HG02852 (cell line): ENCODE results near the gene PCSK4.

Experiments used
- ATAC-seq: cut with Tn5 transposase; IDR thresholded peaks from one replicate; pipeline ENCODE4 v1.9.1; 2021; ENCODE audit warnings: mild to moderate bottlenecking, moderate library complexity; ENCODE audit not compliant: unreplicated experiment

Gene PCSK4

DNA sequence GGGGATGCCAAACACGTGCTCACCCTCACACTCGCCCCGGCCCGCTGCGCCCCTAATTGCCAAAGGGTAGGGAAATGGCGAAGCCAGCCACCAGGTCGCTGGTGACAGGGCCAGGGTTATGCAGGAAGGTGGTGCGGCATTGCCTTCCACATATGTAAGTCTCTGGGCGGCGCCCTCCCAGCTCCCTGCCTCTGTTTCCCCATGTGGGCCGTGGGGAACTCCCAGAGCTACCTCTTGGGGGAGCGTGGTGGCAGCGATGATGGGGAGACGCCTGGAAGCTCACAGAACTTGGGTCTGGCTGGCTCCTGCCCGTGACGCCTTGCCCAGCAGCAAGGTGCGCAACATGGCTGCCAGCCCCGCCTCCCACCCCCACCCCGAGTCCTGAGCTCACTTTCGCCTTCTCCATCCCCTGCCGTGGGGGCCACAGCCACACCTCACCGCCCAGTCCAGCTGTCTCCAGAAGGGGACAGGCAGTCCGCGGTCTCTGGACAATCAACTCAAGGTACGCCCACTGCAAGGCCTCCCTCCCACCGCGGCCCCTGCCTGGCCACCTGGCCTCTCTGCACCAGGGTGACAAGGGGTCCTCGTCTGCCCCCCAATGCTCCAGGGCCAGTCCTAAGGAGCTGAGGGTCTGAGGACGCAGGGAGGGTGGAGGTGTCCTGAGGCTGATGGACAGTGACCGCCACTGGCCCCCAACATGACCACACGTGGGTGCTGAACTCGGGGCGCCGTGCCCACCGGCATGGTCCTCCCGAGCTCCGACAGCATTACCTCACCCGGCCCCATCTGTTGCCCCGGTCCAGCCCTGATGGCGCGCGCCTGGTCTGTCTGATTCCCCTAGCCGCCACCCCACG is 17.7 kb downstream of the PCSK4 start:
- ATAC-seq, result no peak

GRCh38 chr19:1471515-1472160 is 18.5 kb downstream of the PCSK4 start:
- no peak for ATAC-seq

DNA sequence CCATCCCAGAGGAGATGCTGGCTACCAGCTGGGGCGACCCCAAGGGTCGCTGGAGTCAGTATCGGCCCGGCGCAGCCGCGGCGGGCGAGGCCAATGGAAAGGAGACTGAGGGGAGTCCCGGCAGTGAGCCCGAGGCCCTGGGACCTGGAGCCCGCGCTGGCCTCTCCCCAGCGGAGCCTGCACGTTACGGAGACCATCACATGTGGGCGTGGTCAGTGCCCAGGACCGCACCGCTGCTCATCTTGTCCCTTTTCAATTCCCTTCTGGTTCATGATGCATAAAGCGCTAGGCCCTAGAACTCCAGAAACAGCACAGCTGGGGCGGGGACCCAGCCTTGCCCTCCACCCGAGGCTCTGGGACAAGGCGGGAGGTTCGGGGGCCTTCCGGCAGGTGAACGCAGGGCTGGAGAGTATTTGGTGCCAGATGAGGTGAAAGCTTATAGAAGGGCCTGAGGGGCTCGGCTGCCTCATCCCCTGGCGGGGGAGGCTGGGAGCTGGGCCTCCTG is 19.1 kb downstream of the PCSK4 start:
- no peak for ATAC-seq

DNA sequence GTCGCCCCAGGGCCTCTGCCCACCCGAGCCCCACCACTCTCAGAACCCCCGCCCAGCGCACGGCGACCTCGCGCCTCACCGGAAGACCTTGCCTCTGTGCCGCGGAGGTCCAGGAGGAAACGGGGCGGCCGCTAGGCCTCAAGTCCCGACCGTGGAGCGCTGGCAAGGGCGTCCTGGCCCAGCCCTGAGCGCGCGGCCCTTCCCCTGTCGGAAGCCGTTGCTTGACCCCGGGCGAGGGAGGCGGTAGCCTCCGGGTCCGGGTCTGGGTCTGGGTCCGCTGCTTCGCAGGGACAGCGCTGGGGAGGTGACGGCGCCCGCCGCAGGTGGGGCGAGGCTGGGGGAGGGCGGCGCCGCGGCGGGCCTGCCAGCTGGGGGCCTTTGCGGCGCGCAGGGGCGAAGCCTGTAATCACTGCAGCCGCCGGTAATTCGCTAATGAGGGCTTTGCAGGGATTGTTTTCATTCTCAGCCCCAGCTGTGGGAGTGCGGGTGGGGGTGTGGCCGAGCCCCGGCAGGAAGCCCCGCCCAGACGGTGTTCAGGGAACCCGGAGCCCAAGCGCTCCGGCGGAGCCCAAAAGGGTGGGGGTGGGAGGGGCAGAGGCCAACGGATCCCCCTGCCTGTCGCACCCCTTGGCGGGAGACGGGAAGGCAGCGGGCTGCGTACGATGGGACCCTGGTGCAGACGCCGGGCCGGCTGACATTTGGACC is 19.7 kb downstream of the PCSK4 start:
- ATAC-seq, result no peak

DNA sequence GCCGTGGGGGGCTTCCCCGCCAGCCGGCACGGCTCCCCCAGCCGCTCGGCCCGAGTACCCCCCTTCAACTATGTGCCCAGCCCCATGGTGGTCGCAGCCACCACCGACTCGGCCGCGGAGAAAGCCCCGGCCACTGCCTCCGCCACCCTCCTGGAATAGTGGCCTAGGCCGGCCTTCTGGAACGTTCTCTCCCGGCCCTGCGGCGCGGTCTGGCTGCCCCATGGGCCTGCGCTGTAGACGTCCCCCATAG is 20.2 kb downstream of the PCSK4 start:
- ATAC-seq, result no peak

DNA sequence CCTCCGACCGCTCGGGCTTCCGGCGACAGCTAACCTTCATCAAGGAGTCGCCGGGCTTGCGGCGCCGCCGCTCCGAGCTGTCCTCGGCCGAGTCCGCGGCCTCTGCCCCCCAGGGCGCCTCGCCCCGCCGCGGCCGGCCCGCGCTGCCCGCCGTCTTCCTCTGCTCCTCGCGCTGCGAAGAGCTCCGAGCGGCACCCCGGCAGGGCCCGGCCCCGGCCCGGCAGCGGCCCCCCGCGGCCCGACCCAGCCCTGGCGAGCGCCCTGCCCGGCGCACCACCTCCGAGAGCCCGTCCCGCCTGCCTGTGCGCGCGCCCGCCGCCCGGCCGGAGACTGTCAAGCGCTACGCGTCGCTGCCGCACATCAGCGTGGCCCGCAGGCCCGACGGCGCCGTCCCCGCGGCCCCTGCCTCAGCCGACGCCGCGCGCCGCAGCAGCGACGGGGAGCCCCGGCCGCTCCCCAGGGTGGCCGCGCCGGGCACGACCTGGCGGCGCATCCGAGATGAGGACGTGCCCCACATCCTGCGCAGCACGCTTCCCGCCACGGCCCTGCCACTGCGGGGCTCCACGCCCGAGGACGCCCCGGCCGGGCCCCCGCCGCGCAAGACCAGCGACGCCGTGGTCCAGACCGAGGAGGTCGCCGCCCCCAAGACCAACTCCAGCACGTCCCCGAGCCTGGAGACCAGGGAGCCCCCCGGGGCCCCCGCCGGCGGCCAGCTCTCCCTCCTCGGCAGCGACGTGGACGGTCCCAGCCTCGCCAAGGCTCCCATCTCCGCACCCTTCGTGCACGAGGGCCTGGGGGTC is 20.7 kb downstream of the PCSK4 start:
- ATAC-seq, result no peak

- no peak for ATAC-seq
Observed at GRCh38 chr19:1468821-1469254, 21.3 kb downstream of the PCSK4 start.

- ATAC-seq, result no peak
Observed at GRCh38 chr19:1468274-1468820, 21.8 kb downstream of the PCSK4 start.

- no peak for ATAC-seq
Observed at GRCh38 chr19:1467490-1468273, 22.5 kb downstream of the PCSK4 start.

DNA sequence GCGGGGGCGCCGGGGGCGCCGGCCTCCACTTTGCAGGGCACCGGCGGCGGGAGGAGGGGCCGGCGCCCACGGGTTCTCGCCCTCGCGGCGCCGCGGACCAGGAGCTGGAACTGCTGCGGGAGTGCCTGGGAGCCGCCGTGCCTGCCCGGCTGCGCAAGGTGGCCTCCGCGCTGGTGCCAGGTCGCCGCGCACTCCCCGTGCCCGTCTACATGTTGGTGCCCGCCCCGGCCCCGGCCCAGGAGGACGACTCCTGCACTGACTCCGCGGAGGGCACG is 23.0 kb downstream of the PCSK4 start:
- ATAC-seq, result no peak

- ATAC-seq, result no peak
Observed at GRCh38 chr19:1466461-1467214, 23.5 kb downstream of the PCSK4 start.

GRCh38 chr19:1466018-1466460 is 24.1 kb downstream of the PCSK4 start:
- no peak for ATAC-seq

GRCh38 chr19:1465191-1466016 is 24.7 kb downstream of the PCSK4 start:
- ATAC-seq, result no peak

DNA sequence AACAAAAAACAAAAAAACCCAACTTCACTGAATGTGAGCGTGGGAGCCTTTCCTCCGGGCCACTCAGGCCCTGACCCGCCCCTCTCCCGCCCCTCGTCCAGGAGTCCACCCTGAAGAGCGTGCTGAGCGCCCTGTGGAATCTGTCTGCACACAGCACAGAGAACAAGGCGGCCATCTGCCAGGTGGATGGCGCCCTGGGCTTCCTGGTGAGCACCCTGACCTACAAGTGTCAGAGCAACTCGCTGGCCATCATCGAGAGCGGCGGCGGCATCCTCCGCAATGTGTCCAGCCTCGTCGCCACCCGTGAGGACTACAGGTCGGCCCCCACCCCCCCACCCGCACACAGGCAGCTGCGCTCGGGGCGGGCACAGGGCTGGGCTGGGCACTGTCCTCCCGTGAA is 28.3 kb downstream of the PCSK4 start:
- no peak for ATAC-seq

GRCh38 chr19:1460033-1460995 is 29.8 kb downstream of the PCSK4 start:
- no peak for ATAC-seq

DNA sequence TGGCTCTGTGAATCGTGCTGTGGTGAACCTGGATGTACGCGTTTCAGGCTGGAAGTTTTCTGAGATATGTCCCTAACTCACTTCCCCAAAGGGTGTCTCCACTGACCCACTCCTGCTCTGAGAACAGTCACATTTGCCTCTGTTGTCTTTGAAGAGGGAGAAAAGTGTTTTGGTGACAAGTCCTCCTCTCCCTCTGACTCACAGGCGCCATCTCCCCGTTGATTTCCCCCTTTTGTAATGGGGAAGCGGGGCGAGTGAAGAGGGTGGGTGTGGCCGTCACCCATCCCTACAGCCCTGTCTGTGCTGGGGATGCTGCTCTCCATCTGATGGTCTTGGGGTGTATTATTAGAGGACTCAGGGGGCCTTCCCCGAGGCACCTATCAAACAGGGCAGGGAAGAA is 30.7 kb downstream of the PCSK4 start:
- ATAC-seq, result no peak

- no peak for ATAC-seq
Observed at GRCh38 chr19:1457892-1458291, 32.3 kb downstream of the PCSK4 start.
